ENCODE measurements around the gene PEX5L. TPM values are rescaled to one million over a fixed set of nuclear protein-coding genes. Genes with fewer than 3 reads are reported as not detected.

Gene PEX5L
- total RNA-seq, 4 donors from 2014 or later = 0.16 TPM; not detected in 3

DNA sequence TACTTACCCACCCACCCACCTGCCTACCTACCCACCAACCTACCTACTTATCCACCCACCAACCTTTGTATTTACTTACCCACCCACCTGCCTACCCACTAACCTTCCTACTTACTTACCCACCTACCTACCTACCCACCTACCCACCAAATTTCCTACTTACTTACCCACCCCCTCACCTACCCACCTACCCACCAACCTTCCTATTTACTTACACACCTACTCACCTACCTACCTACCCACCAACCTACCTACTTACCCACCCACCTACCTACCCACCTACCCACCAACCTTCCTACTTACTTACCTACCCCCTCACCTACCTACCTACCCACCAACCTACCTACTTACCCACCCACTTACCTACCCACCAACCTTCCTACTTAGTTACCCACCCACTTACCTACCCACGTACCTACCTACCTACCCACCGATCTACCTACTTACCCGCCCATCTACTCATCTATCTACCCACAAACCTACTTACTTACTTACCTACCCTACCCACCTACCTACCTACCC, 204.3 kb downstream of the PEX5L start:
- H3K9me3 ChIP-seq = no peaks in the 10 kb centered on the region
- H3K27ac ChIP-seq = no peak overlapping the region
- H3K36me3 ChIP-seq = no peaks in the 10 kb centered on the region
- no peak overlapping the region for H3K4me3 ChIP-seq
- 97% methylated on average over 3 of the region's 3 CpGs for WGBS
- no peaks in the 10 kb centered on the region for H3K4me1 ChIP-seq
- TF ChIP-seq, protein P1, sequence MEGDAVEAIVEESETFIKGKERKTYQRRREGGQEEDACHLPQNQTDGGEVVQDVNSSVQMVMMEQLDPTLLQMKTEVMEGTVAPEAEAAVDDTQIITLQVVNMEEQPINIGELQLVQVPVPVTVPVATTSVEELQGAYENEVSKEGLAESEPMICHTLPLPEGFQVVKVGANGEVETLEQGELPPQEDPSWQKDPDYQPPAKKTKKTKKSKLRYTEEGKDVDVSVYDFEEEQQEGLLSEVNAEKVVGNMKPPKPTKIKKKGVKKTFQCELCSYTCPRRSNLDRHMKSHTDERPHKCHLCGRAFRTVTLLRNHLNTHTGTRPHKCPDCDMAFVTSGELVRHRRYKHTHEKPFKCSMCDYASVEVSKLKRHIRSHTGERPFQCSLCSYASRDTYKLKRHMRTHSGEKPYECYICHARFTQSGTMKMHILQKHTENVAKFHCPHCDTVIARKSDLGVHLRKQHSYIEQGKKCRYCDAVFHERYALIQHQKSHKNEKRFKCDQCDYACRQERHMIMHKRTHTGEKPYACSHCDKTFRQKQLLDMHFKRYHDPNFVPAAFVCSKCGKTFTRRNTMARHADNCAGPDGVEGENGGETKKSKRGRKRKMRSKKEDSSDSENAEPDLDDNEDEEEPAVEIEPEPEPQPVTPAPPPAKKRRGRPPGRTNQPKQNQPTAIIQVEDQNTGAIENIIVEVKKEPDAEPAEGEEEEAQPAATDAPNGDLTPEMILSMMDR (IDR thresholded peaks at IDR 0.05) = no peak
- DNase-seq (ENCODE audit: low spot score in 2 of 2) = no peak
- H3K27me3 ChIP-seq = no peaks in the 10 kb centered on the region

DNA sequence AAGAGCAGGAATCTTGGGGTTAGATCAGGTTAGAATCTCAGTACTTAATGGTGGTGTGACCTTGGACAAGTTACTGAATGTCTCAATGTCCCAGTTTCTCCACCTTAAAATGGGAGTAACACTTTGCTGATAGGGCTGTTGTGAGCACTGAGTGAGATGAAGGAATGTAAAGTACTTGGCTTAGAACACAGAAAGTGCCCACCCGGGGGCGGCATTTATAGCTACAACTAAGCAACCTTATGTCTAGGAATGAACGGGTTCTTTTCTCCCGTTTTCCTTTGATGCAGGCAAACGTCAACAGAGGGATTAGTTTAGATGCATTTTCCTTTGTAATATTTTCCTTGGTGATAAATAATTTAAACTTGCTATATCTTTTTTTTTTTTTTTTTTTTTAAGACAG, 207.3 kb downstream of the PEX5L start:
- Histone ChIP-seq H3K4me1 (no peaks in the 10 kb centered on the region), H3K36me3 (no peaks in the 10 kb centered on the region), H3K27ac (no peak overlapping the region), H3K4me3 (no peak overlapping the region), H3K27me3 (no peaks in the 10 kb centered on the region), H3K9me3 (no peaks in the 10 kb centered on the region)
- TF ChIP-seq, protein P1 (IDR thresholded peaks at IDR 0.05) = no peak
- TF ChIP-seq POLR2A (IDR thresholded peaks at IDR 0.05) = no peak
- TF ChIP-seq EP300 (IDR thresholded peaks at IDR 0.05) = no peak
- TF ChIP-seq POLR2AphosphoS5 (IDR thresholded peaks at IDR 0.05) = no peak
- DNase-seq (ENCODE audit: low spot score in 2 of 2) = no peak
- 48% methylated on average over 5 of the region's 5 CpGs for WGBS

DNA sequence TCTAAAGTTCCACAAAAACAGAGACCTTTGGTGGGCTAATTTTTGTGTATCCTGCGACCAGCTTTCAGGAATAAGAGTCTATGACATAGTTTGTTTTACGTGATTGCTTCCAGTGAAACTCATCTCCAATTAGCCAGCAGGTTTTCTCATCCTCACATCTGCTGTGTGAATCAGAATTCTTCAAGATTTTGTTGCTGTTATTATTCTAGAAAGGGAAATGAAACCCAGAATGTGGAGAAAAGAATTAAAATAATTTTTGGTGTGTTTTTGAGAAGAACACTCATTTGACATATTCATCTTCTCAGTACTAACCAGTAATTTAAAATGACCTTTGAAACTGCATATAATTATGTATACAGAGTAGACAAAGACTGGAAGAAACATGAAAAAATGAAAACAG, 208.0 kb downstream of the PEX5L start:
- WGBS = 84% methylated on average over 2 of the region's 2 CpGs
- H3K4me1 ChIP-seq = no peaks in the 10 kb centered on the region
- TF ChIP-seq EP300 (IDR thresholded peaks at IDR 0.05) (no peak), POLR2AphosphoS5 (IDR thresholded peaks at IDR 0.05) (no peak), POLR2A (IDR thresholded peaks at IDR 0.05) (no peak)
- TF ChIP-seq, protein P1 (IDR thresholded peaks at IDR 0.05) = no peak
- no peaks in the 10 kb centered on the region for H3K9me3 ChIP-seq
- DNase-seq (ENCODE audit: low spot score in 2 of 2) = no peak
- no peak overlapping the region for H3K4me3 ChIP-seq
- no peaks in the 10 kb centered on the region for H3K36me3 ChIP-seq
- no peaks in the 10 kb centered on the region for H3K27me3 ChIP-seq
- H3K27ac ChIP-seq = no peak overlapping the region

DNA sequence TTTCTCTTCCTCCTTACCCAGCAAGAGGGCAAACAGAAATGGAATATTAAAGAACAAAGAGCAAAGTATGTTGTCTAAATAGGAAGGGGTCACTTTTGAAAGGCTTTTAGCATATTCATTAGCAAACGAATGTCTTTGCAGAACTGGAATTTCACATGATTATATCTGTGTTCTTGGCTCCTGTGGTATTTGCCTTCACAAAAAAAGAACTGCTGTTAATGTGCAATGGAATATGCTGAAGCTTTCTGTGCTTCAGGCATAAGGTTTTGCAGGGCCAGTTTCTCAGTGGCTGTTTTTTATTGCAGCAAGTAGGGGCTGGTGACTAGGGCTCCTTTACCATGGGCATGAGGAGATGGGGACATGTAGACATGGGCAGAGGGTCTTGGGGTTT, 210.5 kb downstream of the PEX5L start:
- DNase-seq (ENCODE audit: low spot score in 2 of 2) = no peak
- H3K27ac ChIP-seq = no peak overlapping the region
- no peaks in the 10 kb centered on the region for H3K27me3 ChIP-seq
- TF ChIP-seq, protein P1 (IDR thresholded peaks at IDR 0.05) = no peak
- TF ChIP-seq POLR2AphosphoS5 (IDR thresholded peaks at IDR 0.05) = no peak
- TF ChIP-seq POLR2A (IDR thresholded peaks at IDR 0.05) = no peak
- no peak for TF ChIP-seq EP300 (IDR thresholded peaks at IDR 0.05)
- WGBS = 6% methylated on average over 1 of the region's 1 CpG
- H3K4me1 ChIP-seq = no peaks in the 10 kb centered on the region
- no peak overlapping the region for H3K4me3 ChIP-seq
- no peaks in the 10 kb centered on the region for H3K9me3 ChIP-seq
- H3K36me3 ChIP-seq = no peaks in the 10 kb centered on the region

DNA sequence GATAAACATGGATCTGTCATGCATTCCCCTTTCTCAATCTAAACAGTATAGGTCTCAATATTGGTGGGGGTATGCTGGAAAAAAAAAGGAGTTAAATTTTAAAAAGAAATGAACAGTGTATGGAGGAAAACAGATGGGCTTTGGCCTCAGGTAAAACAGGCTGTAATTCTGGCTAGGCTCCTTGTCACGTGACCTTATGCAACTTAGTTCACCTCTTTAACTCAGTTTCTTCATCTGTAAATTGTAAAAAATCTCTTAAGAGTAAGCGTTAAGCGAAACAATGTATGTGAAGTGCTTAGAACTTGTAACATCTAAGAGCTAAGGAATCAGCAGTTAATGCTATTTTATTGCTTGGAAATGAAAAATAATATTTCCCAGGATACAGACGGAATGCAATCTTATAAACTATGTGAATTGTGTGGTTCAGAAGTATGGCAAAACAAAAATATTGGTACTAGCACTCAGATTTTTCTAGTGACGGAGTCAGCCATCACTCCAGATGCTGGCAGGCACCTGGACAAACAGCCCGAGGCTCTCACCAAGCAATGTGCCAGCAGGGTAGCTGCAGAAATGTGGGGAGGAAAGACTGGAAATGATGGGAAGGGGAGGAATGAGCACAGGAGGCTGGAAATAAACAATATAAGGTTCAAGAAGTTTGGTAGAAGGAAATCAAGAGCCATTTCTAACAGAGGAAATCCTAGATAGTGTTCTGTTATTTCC, 211.1 kb downstream of the PEX5L start:
- 65% methylated on average over 6 of the region's 6 CpGs for WGBS
- H3K27ac ChIP-seq = no peak overlapping the region

More for the DNA sequence above, 211.1 kb downstream of the PEX5L start:
- no peaks in the 10 kb centered on the region for H3K27me3 ChIP-seq
- H3K36me3 ChIP-seq = no peaks in the 10 kb centered on the region
- H3K4me3 ChIP-seq = no peak overlapping the region
- TF ChIP-seq, protein P1 (IDR thresholded peaks at IDR 0.05) = no peak
- TF ChIP-seq EP300 (IDR thresholded peaks at IDR 0.05) (no peak), POLR2AphosphoS5 (IDR thresholded peaks at IDR 0.05) (no peak), POLR2A (IDR thresholded peaks at IDR 0.05) (no peak)
- no peaks in the 10 kb centered on the region for H3K4me1 ChIP-seq
- no peaks in the 10 kb centered on the region for H3K9me3 ChIP-seq
- no peak for DNase-seq (ENCODE audit: low spot score in 2 of 2)

Data from suprapubic skin (tissue), 4 donors.